NCI-H2081 treated with DMSO at 0.1 percent for 48 hours (cell line): ENCODE measurements around the gene LDLRAD3.

ENCODE experiments used
- DNase-seq: peaks from one replicate; lab custom pipeline; 2025; lab: John Stamatoyannopoulos, UW

The LDLRAD3 gene

GRCh38 chr11:36048496-36049247 is 104.8 kb downstream of the LDLRAD3 start:
- DNase-seq = no peak

DNA sequence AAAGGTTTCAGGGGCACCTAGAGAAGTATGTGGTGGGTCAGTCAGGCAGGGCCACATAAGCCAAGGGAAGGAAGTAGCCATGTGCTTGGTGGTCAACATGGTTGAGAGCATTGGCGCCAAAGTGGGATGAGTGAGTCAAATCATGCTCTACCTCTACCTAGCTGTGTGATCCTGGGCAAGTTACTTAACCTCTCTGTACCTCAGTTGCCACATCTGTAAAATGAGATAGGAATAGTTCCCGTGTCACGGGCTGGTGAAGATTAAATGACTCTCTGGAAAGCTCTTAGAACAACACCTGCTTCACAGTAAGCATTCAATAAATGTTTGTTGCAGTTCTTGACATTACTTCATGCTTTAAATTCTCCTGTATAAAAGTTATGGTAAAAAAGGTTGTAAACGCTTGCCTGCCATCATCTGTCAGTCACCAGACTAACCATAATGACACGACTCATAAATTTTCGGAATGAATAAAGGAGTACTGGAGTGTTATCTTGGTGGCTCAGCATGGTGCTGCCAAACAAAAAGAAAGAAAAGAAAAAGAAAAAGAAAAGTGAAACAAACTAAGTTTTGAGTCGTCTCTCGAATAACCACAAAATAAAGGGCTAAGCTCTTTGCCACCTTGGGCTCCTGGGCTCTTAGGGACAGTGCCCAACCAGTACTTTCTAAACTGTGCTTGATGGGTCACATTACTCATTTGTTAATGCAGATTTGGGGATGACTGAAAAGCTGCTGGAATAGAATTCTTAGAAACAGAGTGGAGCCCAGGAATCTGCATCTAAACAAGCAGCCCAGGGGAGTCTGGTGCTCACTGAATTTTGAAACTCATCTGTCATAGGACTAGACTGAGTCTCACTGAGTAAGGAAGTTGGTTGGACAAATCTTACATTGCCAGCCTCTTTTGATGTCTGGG is 107.6 kb downstream of the LDLRAD3 start:
- no peak for DNase-seq

GRCh38 chr11:36053281-36053680 is 109.4 kb downstream of the LDLRAD3 start:
- no peak for DNase-seq

DNA sequence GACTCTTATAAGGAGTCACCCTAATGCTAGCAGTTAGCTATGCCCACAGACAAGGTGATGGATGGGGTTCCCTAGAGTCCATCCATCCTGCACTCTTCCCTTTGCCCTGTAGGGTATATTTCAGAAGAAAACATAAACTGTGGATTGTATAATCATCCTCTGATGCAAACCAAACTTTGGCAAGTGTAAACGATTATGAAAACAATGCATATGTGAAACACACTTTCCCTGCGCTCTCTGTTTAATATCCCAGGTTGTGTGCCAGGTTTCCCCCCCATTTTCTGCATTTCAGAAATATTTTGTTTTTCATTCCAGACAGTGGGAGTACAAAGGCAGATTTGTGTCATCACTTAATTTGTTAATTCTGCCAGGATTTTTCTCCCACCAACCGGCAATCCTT is 110.0 kb downstream of the LDLRAD3 start:
- no peak for DNase-seq

- no peak for DNase-seq
Observed at GRCh38 chr11:36054628-36055027, 110.8 kb downstream of the LDLRAD3 start.

GRCh38 chr11:36056160-36056751 is 112.4 kb downstream of the LDLRAD3 start:
- no peak for DNase-seq

GRCh38 chr11:36057379-36058042 is 113.6 kb downstream of the LDLRAD3 start:
- DNase-seq = no peak

DNA sequence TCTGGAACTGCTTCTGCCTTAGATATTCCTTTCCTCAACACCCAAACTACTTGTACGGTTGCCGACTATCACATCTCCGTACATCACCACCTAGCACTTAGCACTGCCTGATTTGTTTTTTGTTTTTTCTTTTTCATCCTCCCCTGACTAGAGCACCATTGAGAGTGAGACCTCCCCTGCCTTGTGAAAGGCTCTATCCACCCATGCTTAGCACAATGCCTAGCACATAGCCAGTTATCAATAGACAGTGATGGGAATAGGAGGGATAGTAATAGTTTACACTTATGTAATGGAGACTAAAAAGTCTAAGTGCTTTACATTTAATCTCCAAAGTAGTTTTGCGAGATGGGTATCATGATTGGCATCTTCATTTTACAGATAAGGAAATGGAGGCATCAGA is 115.8 kb downstream of the LDLRAD3 start:
- DNase-seq = no peak

DNA sequence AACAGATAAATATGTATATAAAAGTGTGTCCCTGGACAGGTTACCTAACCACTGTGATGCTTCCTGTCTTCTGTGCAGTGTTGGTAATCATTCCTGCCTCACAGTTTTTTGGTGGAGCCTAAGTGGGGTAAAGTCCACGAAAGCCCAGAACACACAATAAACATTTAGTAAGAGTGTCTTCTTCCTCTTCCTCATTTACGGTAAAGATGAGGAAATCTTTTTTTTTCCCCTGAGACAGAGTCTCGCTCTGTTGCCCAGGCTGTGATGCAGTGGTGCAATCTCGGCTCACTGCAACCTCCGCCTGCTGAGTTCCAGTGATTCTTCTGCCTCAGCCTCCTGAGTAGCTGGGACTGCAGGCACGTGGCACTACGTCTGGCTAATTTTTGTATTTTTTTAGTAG is 117.1 kb downstream of the LDLRAD3 start:
- no peak for DNase-seq

DNA sequence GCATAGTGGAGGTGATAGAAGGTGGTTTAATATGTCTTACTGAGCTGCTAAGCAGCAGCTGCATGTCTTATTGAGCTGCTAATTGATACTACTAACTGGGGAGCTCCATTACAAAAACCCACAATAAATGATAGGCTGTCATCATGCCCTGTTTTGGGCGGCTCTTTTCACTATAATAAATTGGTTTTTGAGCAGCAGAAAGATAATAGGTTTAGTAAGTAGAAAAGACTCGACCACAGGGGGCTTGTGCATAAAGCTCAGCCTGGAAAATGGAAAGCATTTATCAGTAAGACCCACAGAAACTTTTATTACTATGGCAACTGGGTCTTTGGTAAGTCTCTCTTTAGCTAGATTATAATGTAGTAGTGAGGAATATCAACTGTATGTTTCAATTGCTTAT is 117.6 kb downstream of the LDLRAD3 start:
- DNase-seq = peak; percentile 27

- DNase-seq = no peak
Observed at GRCh38 chr11:36062796-36063365, 119.0 kb downstream of the LDLRAD3 start.

DNA sequence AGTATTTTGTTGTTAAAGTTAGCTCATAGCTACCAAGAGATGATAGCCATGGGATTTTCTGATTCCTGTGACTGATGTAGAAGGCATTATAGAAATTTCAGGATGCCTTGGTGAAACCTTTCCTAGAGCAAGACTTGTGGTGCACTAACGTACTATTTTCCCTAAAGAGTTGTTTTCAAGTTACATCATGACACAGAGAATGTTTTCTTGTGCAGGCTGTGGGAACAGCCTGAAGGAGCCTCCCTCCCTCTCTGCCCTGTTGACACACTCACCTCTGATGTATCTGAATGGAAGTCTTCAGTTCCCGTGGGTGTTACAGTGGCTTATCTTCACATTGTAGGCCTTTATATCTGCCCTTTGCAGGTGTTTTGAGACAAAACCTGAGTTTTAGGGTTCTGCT is 121.6 kb downstream of the LDLRAD3 start:
- DNase-seq = no peak

GRCh38 chr11:36066891-36067290 is 123.0 kb downstream of the LDLRAD3 start:
- no peak for DNase-seq

- no peak for DNase-seq
Observed at GRCh38 chr11:36069576-36070212, 125.8 kb downstream of the LDLRAD3 start.

- DNase-seq = no peak
Observed at GRCh38 chr11:36070213-36070953, 126.5 kb downstream of the LDLRAD3 start.

DNA sequence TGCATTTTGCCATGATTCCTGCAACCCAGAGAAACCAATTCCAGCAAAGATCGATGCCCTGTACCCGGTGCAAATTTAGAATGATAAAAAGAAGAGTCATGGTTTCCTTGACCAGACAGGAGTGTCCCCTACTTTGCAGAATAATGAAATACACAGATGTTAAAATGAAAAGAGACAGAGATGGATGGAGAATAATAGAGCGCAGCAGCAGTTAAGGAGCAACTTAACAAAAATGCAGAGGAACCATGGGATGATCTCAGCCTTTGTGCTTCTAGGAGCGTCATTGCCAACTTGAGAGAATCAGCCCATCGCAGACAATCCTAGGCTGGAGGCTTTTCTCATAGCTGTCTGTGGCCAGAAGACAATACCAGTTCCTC is 127.1 kb downstream of the LDLRAD3 start:
- DNase-seq = no peak

DNA sequence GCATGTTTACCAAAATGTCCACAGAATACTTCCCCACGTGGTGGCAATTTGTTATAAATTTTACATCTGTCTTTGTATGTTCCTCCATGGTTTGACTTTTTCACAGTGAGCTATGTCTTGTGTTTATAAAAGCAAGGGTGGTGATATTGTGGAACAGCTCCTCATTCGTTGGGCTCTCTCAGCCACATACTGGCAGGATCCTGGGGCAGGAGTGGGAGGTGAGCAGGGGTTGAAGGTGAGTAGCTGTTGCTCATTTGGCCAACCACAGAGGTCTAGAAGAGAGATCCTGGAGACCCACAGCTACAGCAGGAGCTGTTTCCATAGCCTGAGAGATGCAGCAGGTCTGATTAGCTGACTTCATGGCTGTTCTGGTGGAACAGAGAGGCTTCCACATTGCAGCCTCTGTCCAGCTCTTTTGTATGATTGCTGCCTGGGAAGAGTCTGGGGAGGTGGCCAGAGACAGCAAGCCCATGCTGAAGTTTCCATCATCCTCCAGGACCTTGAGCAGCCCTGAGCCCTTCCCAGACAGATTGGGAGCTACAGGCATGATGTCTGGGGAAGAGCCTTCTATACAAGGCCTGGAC is 128.1 kb downstream of the LDLRAD3 start:
- no peak for DNase-seq

DNA sequence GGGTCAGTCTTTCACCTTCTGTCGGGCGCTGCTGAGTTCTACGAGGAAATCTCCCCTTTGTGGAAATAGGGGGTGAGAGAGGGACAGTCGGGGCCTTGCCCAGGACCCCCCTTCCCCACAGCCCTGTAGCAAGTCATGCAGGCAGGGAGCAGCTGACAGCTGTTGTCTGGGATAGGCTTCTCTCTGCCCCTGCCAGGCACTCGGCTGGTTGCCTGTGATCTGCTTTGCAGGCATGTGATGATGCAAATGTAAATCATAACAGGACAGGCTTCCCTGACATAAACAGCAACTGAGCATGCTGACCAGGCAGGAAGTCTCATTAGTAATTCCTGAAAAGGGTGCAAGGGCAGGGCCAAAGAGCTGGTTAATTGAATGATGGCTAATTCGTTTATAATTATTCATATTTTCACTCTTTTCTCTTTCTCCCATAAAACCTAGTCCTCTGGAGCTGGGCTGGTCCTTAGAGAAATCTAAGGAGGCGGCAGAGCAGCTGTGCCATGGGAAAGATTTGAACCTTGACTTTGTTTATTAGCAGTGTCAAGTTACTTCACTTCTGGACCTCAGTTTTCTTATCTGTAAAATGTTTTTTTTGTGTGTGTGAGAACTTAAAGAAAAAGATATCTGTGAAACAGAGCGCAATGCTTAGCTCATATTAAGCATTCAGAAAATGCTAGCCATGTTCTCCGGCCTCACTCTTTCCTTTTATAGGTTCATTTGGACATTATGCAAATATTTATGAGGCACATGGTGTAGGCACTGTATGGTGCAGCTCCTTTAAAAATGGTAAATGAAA is 129.7 kb downstream of the LDLRAD3 start:
- no peak for DNase-seq

DNA sequence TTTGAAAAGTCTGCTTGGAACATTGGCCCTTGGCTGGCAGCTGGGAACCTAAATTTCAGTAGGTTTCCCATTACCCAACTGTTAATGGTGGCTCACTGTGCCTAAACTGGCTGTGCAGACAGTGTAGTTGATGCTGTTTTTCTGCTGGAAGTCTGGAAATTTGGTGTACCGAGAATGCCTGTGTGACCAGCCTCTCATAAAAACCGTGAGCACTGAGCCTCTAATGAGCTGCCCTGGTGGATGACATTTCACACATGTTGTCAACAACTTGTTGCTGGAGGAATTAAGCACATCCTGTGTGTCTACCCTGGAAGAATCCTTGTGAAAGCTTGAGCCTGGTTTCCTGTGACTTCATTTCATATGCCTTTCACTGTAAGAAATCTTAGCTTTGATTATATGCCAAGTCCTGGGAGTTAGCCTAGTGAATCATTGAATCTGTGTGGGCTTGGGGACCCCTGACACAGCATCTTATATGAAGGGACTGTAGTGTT is 131.1 kb downstream of the LDLRAD3 start:
- no peak for DNase-seq
